ENCODE data around the gene ABCA9. TPM values are rescaled to one million over a fixed set of nuclear protein-coding genes. Genes with fewer than 3 reads are reported as not detected.

The ABCA9 gene
- total and polyA plus RNA-seq, 2 of the 13 experiments (the other 11 are each of a cell fraction or from before 2014, with no cell fraction given) = 0.04 TPM; not detected in 1

DNA sequence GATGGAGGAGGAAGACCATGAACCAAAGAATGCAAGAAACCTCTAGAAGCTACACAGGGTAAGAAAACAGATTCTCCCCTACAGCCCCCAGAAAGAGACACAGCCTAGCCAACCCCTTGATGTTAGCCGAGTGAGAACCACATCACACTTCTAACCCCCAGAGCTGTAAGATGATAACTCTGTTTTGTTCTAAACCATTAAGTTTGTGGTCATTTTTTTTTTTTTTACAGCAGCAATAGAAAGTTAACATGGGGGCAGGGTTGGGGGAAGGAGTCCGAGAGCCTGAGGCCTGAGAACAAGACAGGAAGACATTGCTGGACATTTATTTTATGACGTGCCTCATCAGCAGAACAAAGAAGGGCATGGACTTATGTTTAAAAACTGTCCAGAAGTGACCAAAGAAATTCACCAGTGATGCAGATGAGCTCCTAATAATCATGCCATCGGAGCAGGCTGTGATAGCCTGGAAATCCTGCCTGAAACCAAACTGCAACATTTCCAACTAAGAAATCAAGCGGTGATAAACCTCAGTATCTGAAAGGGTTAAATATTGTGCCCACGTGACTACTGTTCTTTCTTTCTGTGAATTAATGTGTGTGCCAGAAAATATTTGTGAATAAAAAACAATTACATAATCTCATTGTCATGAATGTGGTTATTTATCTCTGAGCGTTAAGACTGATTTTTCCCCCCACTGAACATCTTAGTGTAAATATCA lies 1.1 kb downstream of the ABCA9 start:
- H3K79me2 ChIP-seq (ENCODE audit: insufficient read depth, low read length) = no peaks in the 10 kb centered on the region
- ChIA-PET CTCF (ENCODE audit: low intra/inter-chr PET ratio, low total read pairs) (no interaction called here), POLR2A (no interaction called here)
- WGBS (ENCODE audit: low lambda C conversion rate) = 93% methylated on average over 7 of the region's 7 CpGs
- no peak for FAIRE-seq
- H3K27me3 ChIP-seq (ENCODE audit: control insufficient read depth in 1 of 2, insufficient read depth in 2 of 2, low read length in 2 of 2) = no peaks in the 10 kb centered on the region
- no peak overlapping the region for H3K27ac ChIP-seq (ENCODE audit: extremely low read length, insufficient read depth, low read length)
- H3K4me1 ChIP-seq (ENCODE audit: insufficient read depth, low read length) = peaks cover 9% of the 10 kb centered on the region
- H3K4me2 ChIP-seq (ENCODE audit: low read depth, low read length) = no peak overlapping the region
- ATAC-seq = no peak
- BruUV-seq (replicated peaks) = no TSS peak
- intact Hi-C loops (cut with micrococcal nuclease; ENCODE audit: unreplicated experiment) = no loop called here
- TF ChIP-seq ZNF354B (CRISPR knock-in tag; IDR thresholded peaks at IDR 0.05) (no peak), POLR2AphosphoS2 (IDR thresholded peaks at IDR 0.05; ENCODE audit: low read depth, low read length) (no peak), ARID2 (CRISPR knock-in tag; IDR thresholded peaks at IDR 0.05; ENCODE audit: borderline replicate concordance) (no peak), SMAD9 (CRISPR knock-in tag; IDR thresholded peaks at IDR 0.05) (no peak), SMYD3 (CRISPR knock-in tag; IDR thresholded peaks at IDR 0.05) (no peak), YEATS2 (CRISPR knock-in tag; IDR thresholded peaks at IDR 0.05; ENCODE audit: borderline replicate concordance) (no peak), ZNF530 (CRISPR knock-in tag; IDR thresholded peaks at IDR 0.05; ENCODE audit: low read depth) (no peak), ZNF547 (CRISPR knock-in tag; IDR thresholded peaks at IDR 0.05) (no peak), RARG (CRISPR knock-in tag; IDR thresholded peaks at IDR 0.05; ENCODE audit: low read depth) (no peak), ZNF546 (CRISPR knock-in tag; conservative IDR thresholded peaks at IDR 0.05) (no peak), REXO4 (CRISPR knock-in tag; IDR thresholded peaks at IDR 0.05; ENCODE audit: borderline replicate concordance) (no peak), PAF1 (CRISPR knock-in tag; IDR thresholded peaks at IDR 0.05) (no peak)
- TF ChIP-seq, protein P1, sequence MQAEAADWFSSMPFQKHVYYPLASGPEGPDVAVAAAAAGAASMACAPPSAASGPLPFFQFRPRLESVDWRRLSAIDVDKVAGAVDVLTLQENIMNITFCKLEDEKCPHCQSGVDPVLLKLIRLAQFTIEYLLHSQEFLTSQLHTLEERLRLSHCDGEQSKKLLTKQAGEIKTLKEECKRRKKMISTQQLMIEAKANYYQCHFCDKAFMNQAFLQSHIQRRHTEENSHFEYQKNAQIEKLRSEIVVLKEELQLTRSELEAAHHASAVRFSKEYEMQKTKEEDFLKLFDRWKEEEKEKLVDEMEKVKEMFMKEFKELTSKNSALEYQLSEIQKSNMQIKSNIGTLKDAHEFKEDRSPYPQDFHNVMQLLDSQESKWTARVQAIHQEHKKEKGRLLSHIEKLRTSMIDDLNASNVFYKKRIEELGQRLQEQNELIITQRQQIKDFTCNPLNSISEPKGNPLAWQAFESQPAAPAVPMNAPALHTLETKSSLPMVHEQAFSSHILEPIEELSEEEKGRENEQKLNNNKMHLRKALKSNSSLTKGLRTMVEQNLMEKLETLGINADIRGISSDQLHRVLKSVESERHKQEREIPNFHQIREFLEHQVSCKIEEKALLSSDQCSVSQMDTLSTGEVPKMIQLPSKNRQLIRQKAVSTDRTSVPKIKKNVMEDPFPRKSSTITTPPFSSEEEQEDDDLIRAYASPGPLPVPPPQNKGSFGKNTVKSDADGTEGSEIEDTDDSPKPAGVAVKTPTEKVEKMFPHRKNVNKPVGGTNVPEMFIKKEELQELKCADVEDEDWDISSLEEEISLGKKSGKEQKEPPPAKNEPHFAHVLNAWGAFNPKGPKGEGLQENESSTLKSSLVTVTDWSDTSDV (CRISPR knock-in tag; IDR thresholded peaks at IDR 0.05) = no peak
- TF ChIP-seq, protein P2, sequence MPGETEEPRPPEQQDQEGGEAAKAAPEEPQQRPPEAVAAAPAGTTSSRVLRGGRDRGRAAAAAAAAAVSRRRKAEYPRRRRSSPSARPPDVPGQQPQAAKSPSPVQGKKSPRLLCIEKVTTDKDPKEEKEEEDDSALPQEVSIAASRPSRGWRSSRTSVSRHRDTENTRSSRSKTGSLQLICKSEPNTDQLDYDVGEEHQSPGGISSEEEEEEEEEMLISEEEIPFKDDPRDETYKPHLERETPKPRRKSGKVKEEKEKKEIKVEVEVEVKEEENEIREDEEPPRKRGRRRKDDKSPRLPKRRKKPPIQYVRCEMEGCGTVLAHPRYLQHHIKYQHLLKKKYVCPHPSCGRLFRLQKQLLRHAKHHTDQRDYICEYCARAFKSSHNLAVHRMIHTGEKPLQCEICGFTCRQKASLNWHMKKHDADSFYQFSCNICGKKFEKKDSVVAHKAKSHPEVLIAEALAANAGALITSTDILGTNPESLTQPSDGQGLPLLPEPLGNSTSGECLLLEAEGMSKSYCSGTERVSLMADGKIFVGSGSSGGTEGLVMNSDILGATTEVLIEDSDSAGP (CRISPR knock-in tag; IDR thresholded peaks at IDR 0.05; ENCODE audit: borderline replicate concordance) = no peak
- H4K20me1 ChIP-seq (ENCODE audit: insufficient read depth, low read length) = no peaks in the 10 kb centered on the region
- H2AFZ ChIP-seq (ENCODE audit: low read length) = no peak overlapping the region
- H3K36me3 ChIP-seq (replicated peaks in 1 of 2; ENCODE audit: control insufficient read depth in 1 of 2, insufficient read depth in 2 of 2, low read length in 2 of 2) = no peaks in the 10 kb centered on the region
- H3K4me3 ChIP-seq (replicated peaks in 1 of 3; ENCODE audit: insufficient read depth in 1 of 3, low read depth in 2 of 3, low read length in 3 of 3) = no peak overlapping the region
- in situ Hi-C loops (cut with HindIII; ENCODE audit: extremely low pct_ligation_motif_present, low pct_unique_long_range_greater_than_20kb) = loop anchor here (25.0 kb wide), 1 partner anchor 272 kb away; no protein-coding TSS in a partner anchor
- no peak for DNase-seq (ENCODE audit: low spot score)
- H3K9me3 ChIP-seq (ENCODE audit: low read length) = peaks cover 26% of the 10 kb centered on the region
- H3K9ac ChIP-seq (ENCODE audit: insufficient read depth, low read depth, low read length) = no peak overlapping the region
